IMR-90 (cell line): ENCODE results near the gene LHPP. TPM values are rescaled to one million over a fixed set of nuclear protein-coding genes. Genes with fewer than 3 reads are reported as not detected.

Source experiments
- ATAC-seq: fragments of 200-7000 bp; cut with Tn5 transposase; 2 replicates; pipeline ENCODE4 v1.9.1; 2020; ENCODE audit warnings: low read depth, mild to moderate bottlenecking, moderate library complexity
- BruUV-seq: library from RNA; stranded (reverse); fragments of 400-500 nt; replicated peaks from 2 replicates; lab custom pipeline; 2021; lab: Mats Ljungman, UMichigan
- CTCF ChIA-PET: fragments of 300-600 bp; formaldehyde crosslinking; extraction: SDS; loops from one replicate; lab custom pipeline; 2021; ENCODE audit warnings: antibody characterized with exemption; lab: Yijun Ruan, JAX
- POLR2A ChIA-PET: fragments of 300-600 bp; sonication (Branson Sonifier 250); formaldehyde crosslinking; loops from one replicate; lab custom pipeline; 2022; ENCODE audit warnings: antibody characterized with exemption; ENCODE audit not compliant: unreplicated experiment; lab: Charles Lee
- DNase-seq: peaks from one replicate; pipeline ENCODE4 v3.0.0; 2013
- H2AFZ ChIP-seq: replicated peaks from 2 replicates; pipeline ENCODE3; 2013; ENCODE audit warnings: low read length, mild to moderate bottlenecking; ENCODE audit not compliant: poor library complexity
- H2AK5ac ChIP-seq: 2 replicates; pipeline ENCODE4 v1.6.1; 2013; ENCODE audit warnings: low read depth, low read length, inconsistent platforms
- H2AK9ac ChIP-seq: replicated peaks from 2 replicates; pipeline ENCODE3; 2013; ENCODE audit warnings: mild to moderate bottlenecking, low read depth, low read length, moderate library complexity; ENCODE audit not compliant: poor library complexity
- H2BK120ac ChIP-seq: 2 replicates; pipeline ENCODE4 v1.6.1; 2013; ENCODE audit warnings: low read depth, low read length, inconsistent platforms
- H2BK15ac ChIP-seq: 3 replicates; pipeline ENCODE4 v1.6.1; 2013; ENCODE audit warnings: low read depth, low read length, inconsistent platforms
- H2BK20ac ChIP-seq: 2 replicates; pipeline ENCODE4 v1.6.1; 2013; ENCODE audit warnings: low read depth, mild to moderate bottlenecking, inconsistent platforms, low read length, moderate library complexity
- H2BK5ac ChIP-seq: 2 replicates; pipeline ENCODE4 v1.6.1; 2013; ENCODE audit warnings: mild to moderate bottlenecking, low read depth, low read length, inconsistent platforms; ENCODE audit not compliant: poor library complexity, severe bottlenecking
- H3K14ac ChIP-seq: replicated peaks from 2 replicates; pipeline ENCODE4 v1.6.1; 2013; ENCODE audit warnings: low read depth, low read length, inconsistent platforms
- H3K18ac ChIP-seq: 2 replicates; pipeline ENCODE4 v1.6.1; 2013; ENCODE audit warnings: low read depth, low read length, control low read depth
- H3K23ac ChIP-seq: 2 replicates; pipeline ENCODE4 v1.6.1; 2013; ENCODE audit warnings: low read depth, low read length, inconsistent platforms
- H3K27ac ChIP-seq: 2 replicates; pipeline ENCODE4 v1.5.1; 2013; ENCODE audit warnings: mild to moderate bottlenecking, control low read depth, low read length; ENCODE audit not compliant: insufficient read depth
- H3K27me3 ChIP-seq: 2 replicates; pipeline ENCODE4 v1.6.1; 2013; ENCODE audit warnings: low read length; ENCODE audit not compliant: control insufficient read depth, insufficient read depth
- H3K36me3 ChIP-seq: 2 replicates; pipeline ENCODE4 v1.6.1; 2013; ENCODE audit warnings: low read length, mixed read lengths; ENCODE audit not compliant: control insufficient read depth, insufficient read depth
- H3K4ac ChIP-seq: 2 replicates; pipeline ENCODE4 v1.6.1; 2013; ENCODE audit warnings: low read depth, low read length, inconsistent platforms
- H3K4me1 ChIP-seq: 2 replicates; pipeline ENCODE4 v1.6.1; 2013; ENCODE audit warnings: low read length, mixed read lengths; ENCODE audit not compliant: control insufficient read depth, insufficient read depth
- H3K4me2 ChIP-seq: 2 replicates; pipeline ENCODE4 v1.6.1; 2013; ENCODE audit warnings: low read depth, mild to moderate bottlenecking, control low read depth, low read length, moderate library complexity
- H3K4me3 ChIP-seq: 2 replicates; pipeline ENCODE4 v1.5.1; 2013; ENCODE audit warnings: low read depth, mild to moderate bottlenecking, control low read depth, low read length, moderate library complexity; ENCODE audit not compliant: insufficient read depth
- H3K56ac ChIP-seq: 2 replicates; pipeline ENCODE4 v1.6.1; 2013; ENCODE audit warnings: low read length, inconsistent platforms; ENCODE audit not compliant: insufficient read depth; ENCODE audit errors: extremely low read depth
- H3K79me1 ChIP-seq, 2 experiments: 2 replicates each; pipeline ENCODE4 v1.6.1; 2013; ENCODE audit warnings: low read length in 2 of 2, inconsistent platforms in 1 of 2, low read depth in 1 of 2
- H3K9ac ChIP-seq: 2 replicates; pipeline ENCODE4 v1.6.1; 2013; ENCODE audit warnings: low read depth, low read length, control low read depth
- H3K9me1 ChIP-seq: 2 replicates; pipeline ENCODE4 v1.6.1; 2013; ENCODE audit warnings: low read length, inconsistent platforms; ENCODE audit not compliant: insufficient read depth
- H3K9me3 ChIP-seq: 2 replicates; pipeline ENCODE4 v1.6.1; 2013; ENCODE audit warnings: low read length; ENCODE audit not compliant: control insufficient read depth, insufficient read depth
- H4K20me1 ChIP-seq: 2 replicates; pipeline ENCODE4 v1.6.1; 2013; ENCODE audit warnings: low read length, inconsistent platforms; ENCODE audit not compliant: insufficient read depth
- H4K5ac ChIP-seq: 2 replicates; pipeline ENCODE4 v1.6.1; 2013; ENCODE audit warnings: mild to moderate bottlenecking, low read depth, low read length, control low read depth
- H4K8ac ChIP-seq, 2 experiments: 2 replicates each; pipeline ENCODE4 v1.6.1; 2013; ENCODE audit warnings: low read depth in 2 of 2, low read length in 2 of 2, control low read depth in 1 of 2, inconsistent platforms in 1 of 2
- H4K91ac ChIP-seq: 2 replicates; pipeline ENCODE4 v1.6.1; 2013; ENCODE audit warnings: low read depth, low read length, inconsistent platforms; ENCODE audit not compliant: insufficient read depth
- CHD1 ChIP-seq: IDR thresholded peaks from 2 replicates; pipeline ENCODE4 v1.6.1; 2012; ENCODE audit warnings: low read depth, low read length, improper control_type of control experiment
- RFX5 ChIP-seq: IDR thresholded peaks from 2 replicates; pipeline ENCODE4 v1.8.0; 2012; ENCODE audit warnings: low read depth, mild to moderate bottlenecking, low read length, moderate library complexity
- WGBS, 2 experiments: methylation state at CpG; one replicate each; pipeline versions ENCODE4 v1.1.5 to v1.1.7; 2013; ENCODE audit warnings: missing lambda C conversion rate in 2 of 2; ENCODE audit not compliant: insufficient read length in 1 of 2; ENCODE audit errors: extremely low coverage in 2 of 2; 5-methylcytosine and 5-hydroxymethylcytosine counted together
- dilution Hi-C: fragments of 300-500 bp; cut with HindIII; formaldehyde crosslinking; loops from one replicate; pipeline ENCODE4 v1.14.3; 2018; ENCODE audit warnings: low sequenced_read_pairs; ENCODE audit not compliant: unreplicated experiment
- in situ Hi-C: fragments of 300-500 bp; cut with MboI; formaldehyde crosslinking; loops from 3 replicates; pipeline ENCODE4 v1.14.3; 2019; ENCODE audit warnings: low sequenced_read_pairs, inconsistent platforms, mixed read lengths
- intact Hi-C: fragments of 100-400 bp; cut with micrococcal nuclease; formaldehyde crosslinking; loops from 2 replicates; pipeline ENCODE4 v1.10.0; 2022
- polyA plus RNA-seq, 3 experiments: library from polyadenylated mRNA; depleted of rRNA; stranded (reverse); fragments of >200 nt; gene quantifications; 2 replicates each; pipeline ENCODE4 v1.2.3, GENCODE V29; 2012; ENCODE audit warnings: low replicate concordance in 1 of 3
- total RNA-seq: library from RNA; depleted of rRNA; stranded (reverse); fragments of >200 nt; gene quantifications from 2 replicates; pipeline ENCODE4 v1.2.3, GENCODE V29; 2012

The LHPP gene
- total and polyA plus RNA-seq, 2 of the 4 experiments (the other 2 are of a cell fraction) = 2.7 to 8.3 TPM

DNA sequence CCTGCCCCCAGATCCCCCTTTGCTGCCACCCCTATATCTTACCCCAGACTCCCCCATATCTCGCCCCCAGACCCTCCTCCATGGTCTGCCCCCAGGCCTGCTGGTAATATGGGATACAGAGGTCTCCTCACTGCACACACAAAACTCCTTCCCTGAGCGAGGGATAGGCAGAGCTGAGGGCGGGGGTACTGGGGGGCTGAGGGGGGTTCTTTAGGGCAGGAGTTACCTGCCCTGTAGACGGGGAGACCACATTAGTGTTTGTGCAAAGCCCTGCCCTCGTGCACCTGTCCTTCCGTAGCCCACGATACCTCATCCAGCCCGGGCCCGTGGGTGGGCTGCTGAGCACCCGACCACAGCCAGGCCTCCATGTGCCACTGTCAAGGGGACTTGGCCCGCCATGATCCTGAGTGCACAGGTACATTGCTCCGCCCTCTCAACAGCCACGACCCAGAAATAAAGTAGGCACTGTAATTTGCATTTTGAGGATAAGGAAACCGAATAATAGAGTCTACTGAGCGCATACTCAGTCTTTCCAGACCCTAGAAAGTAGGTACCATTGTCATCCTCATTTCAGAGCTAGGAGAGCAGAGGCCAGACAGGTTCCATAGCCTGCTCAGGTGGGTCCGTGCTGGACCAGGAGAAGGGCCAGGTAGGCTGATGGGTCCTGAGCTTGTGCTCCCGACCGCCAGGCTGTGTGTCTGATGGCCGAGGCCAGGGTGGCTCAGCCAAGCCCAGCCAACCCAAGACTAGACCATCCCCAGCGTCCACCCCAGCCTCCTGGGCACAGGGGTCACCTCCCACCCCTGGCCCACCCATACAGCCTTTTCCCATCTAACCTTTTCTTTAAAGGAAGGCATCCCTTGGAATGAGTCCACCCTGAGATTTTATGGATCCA, 115.2 kb downstream of the LHPP start (continued):
- TF ChIP-seq CHD1 = no peak

GRCh38 chr10:124577651-124578050, 116.0 kb downstream of the LHPP start:
- no peaks in the 10 kb centered on the region for H3K9me1 ChIP-seq
- H4K20me1 ChIP-seq = no peaks in the 10 kb centered on the region
- POLR2A ChIA-PET = no interaction called here
- no peaks in the 10 kb centered on the region for H3K4me1 ChIP-seq
- dilution Hi-C loops = no loop called here
- H3K4me2 ChIP-seq = no peak overlapping the region
- H3K9me3 ChIP-seq = no peaks in the 10 kb centered on the region
- H3K4ac ChIP-seq = no peak overlapping the region
- no peak overlapping the region for H2AK5ac ChIP-seq
- DNase-seq = no peak
- whole genome bisulfite sequencing, 2 experiments = 63% methylated on average over 2 of the region's 3 CpGs; no CpG with 5 or more reads in 1 of the 2 experiments
- H3K9ac ChIP-seq = no peak overlapping the region
- H4K91ac ChIP-seq = no peak overlapping the region
- in situ Hi-C loops = no loop called here
- H2BK20ac ChIP-seq = no peak overlapping the region
- no peak overlapping the region for H3K27ac ChIP-seq
- CTCF ChIA-PET = no interaction called here
- H3K36me3 ChIP-seq = no peaks in the 10 kb centered on the region
- no peak overlapping the region for H3K14ac ChIP-seq
- H4K8ac ChIP-seq = no peak overlapping the region
- no peak overlapping the region for H2AK9ac ChIP-seq
- H3K56ac ChIP-seq = no peak overlapping the region
- no peak for TF ChIP-seq RFX5
- no peak overlapping the region for H3K23ac ChIP-seq
- H2AFZ ChIP-seq = no peak overlapping the region
- no TSS peak for BruUV-seq
- no peak overlapping the region for H3K18ac ChIP-seq
- intact Hi-C loops = no loop called here
- H2BK120ac ChIP-seq = no peak overlapping the region
- no peak overlapping the region for H2BK15ac ChIP-seq
- no peaks in the 10 kb centered on the region for H3K79me1 ChIP-seq
- H2BK5ac ChIP-seq = no peak overlapping the region
- peaks cover 12% of the 10 kb centered on the region for H3K27me3 ChIP-seq
- H4K5ac ChIP-seq = no peak overlapping the region
- no peak overlapping the region for H3K4me3 ChIP-seq
- ATAC-seq = no peak
